K562 (cell line): ENCODE results near the gene GGCT. TPM values are rescaled to one million over a fixed set of nuclear protein-coding genes. Genes with fewer than 3 reads are reported as not detected.

Experiments used
- CC2D1A ChIP-seq: fragments of 450-650 bp; IDR thresholded peaks from 2 replicates; pipeline ENCODE4 v1.6.1; 2017; ENCODE audit warnings: mild to moderate bottlenecking
- CSDE1 ChIP-seq, 2 experiments: fragments of 450-650 bp; IDR thresholded peaks; 2 replicates each; pipeline ENCODE4 v1.6.1; 2016; ENCODE audit warnings: mild to moderate bottlenecking in 1 of 2
- CUX1 ChIP-seq: fragments of 200-800 bp; sonication (Bioruptor generic); IDR thresholded peaks from 2 replicates; pipeline ENCODE4 v1.6.1; 2016; ENCODE audit warnings: missing genetic modification characterization, missing compliant biosample characterization
- FOXO4 ChIP-seq: fragments of 450-650 bp; formaldehyde crosslinking; IDR thresholded peaks from 2 replicates; pipeline ENCODE4 v1.4.0; 2020; ENCODE audit warnings: mild to moderate bottlenecking, moderate library complexity
- HMBOX1 ChIP-seq: sonication (generic); IDR thresholded peaks from 2 replicates; pipeline ENCODE4 v1.6.1; 2016
- HNRNPUL1 ChIP-seq: fragments of 200-400 bp; formaldehyde crosslinking; IDR thresholded peaks from 2 replicates; pipeline ENCODE4 v1.6.1; 2017; ENCODE audit warnings: low read length
- KLF16 ChIP-seq: IDR thresholded peaks from 2 replicates; pipeline ENCODE4 v1.6.1; 2016; ENCODE audit warnings: antibody characterized with exemption
- MEF2D ChIP-seq: conservative IDR thresholded peaks from 2 replicates; pipeline ENCODE4 v1.6.1; 2016; ENCODE audit warnings: low read depth, missing genetic modification characterization, missing compliant biosample characterization
- NFATC3 ChIP-seq: fragments of 450-650 bp; IDR thresholded peaks from 2 replicates; pipeline ENCODE4 v1.6.1; 2017; ENCODE audit warnings: mild to moderate bottlenecking
- NFRKB ChIP-seq: fragments of 450-650 bp; IDR thresholded peaks from 2 replicates; pipeline ENCODE4 v1.6.1; 2016; ENCODE audit warnings: low read depth
- PBX2 ChIP-seq, 2 experiments: IDR thresholded peaks in 1 of 2; conservative IDR thresholded peaks in 1 of 2; 2 replicates each; pipeline ENCODE4 v1.6.1; 2016; ENCODE audit warnings: low read depth in 2 of 2, mild to moderate bottlenecking in 1 of 2, missing compliant biosample characterization in 1 of 2, missing genetic modification characterization in 1 of 2, moderate library complexity in 1 of 2
- PRPF4 ChIP-seq: fragments of 200-400 bp; formaldehyde crosslinking; IDR thresholded peaks from one replicate; pipeline ENCODE4 v1.6.1; 2017; ENCODE audit warnings: low read length, low read depth, mild to moderate bottlenecking; ENCODE audit not compliant: insufficient read depth, poor library complexity, severe bottlenecking
- TAL1 ChIP-seq: fragments of 450-650 bp; IDR thresholded peaks from 2 replicates; pipeline ENCODE4 v1.6.1; 2016; ENCODE audit warnings: mild to moderate bottlenecking
- THAP7 ChIP-seq: fragments of 250-450 bp; sonication (Bioruptor Pico); IDR thresholded peaks from 2 replicates; pipeline ENCODE4 v1.5.0; 2021
- ZFP36 ChIP-seq: fragments of 150-350 bp; IDR thresholded peaks from 2 replicates; pipeline ENCODE4 v1.6.1; 2018; ENCODE audit warnings: low read length, low read depth; ENCODE audit not compliant: partially characterized antibody
- ZNF197 ChIP-seq: fragments of 200-800 bp; sonication (Bioruptor generic); IDR thresholded peaks from 2 replicates; pipeline ENCODE4 v1.6.1; 2016; ENCODE audit warnings: low read depth, missing genetic modification characterization, missing compliant biosample characterization
- polyA plus RNA-seq, 8 experiments: library from polyadenylated mRNA; depleted of rRNA in 4 of 8; stranded (reverse) in 5 of 8; unstranded in 3 of 8; fragments of >200 nt; fragmentation: Nextera tagmentation in 2 of 8; fragmentation: Illumina TruSeq in 1 of 8; extraction: Ambion mirVana in 2 of 8; extraction: Trizol in 1 of 8; gene quantifications; 2 replicates each; pipeline versions ENCODE4 v1.2.1 to v1.2.3, GENCODE V29; 2011 to 2014; ENCODE audit warnings: inconsistent platforms in 1 of 8, missing spikeins in 1 of 8
- total RNA-seq, 7 experiments: library from RNA; depleted of rRNA in 6 of 7; stranded (reverse); fragments of >200 nt in 6 of 7; fragmentation: Illumina TruSeq in 2 of 7; extraction: Trizol in 2 of 7; gene quantifications; 2 replicates each; pipeline versions ENCODE4 v1.2.1 to v1.2.3, GENCODE V29; 2011 to 2021; ENCODE audit warnings: low replicate concordance in 1 of 7

Gene GGCT
- total and polyA plus RNA-seq, 9 of the 15 experiments (the other 6 are each of a cell fraction or from before 2014, with no cell fraction given), result 79.0 to 349 (median 136) TPM

- TF ChIP-seq CUX1 (CRISPR knock-in tag), result peak; percentile 16; the same call in 1 of the 2 replicates
- TF ChIP-seq HMBOX1, result no peak
- TF ChIP-seq KLF16, result no peak
- TF ChIP-seq NFRKB, result peak; percentile 46; the same call in 1 of the 2 replicates
- no peak for TF ChIP-seq TAL1
- no peak for TF ChIP-seq HNRNPUL1
- TF ChIP-seq CC2D1A, result no peak
- TF ChIP-seq FOXO4 (CRISPR knock-in tag), result no peak
- no peak for TF ChIP-seq CSDE1 (IDR thresholded peaks at IDR 0.05)
- no peak for TF ChIP-seq NFATC3
- TF ChIP-seq ZFP36, result no peak
- TF ChIP-seq PRPF4, result no peak
- peak; percentile 46; the same call in 1 of the 2 replicates for TF ChIP-seq THAP7 (CRISPR knock-in tag)
- TF ChIP-seq MEF2D (tag), result no peak
- TF ChIP-seq ZNF197 (CRISPR knock-in tag), result no peak
- no peak for TF ChIP-seq PBX2 (CRISPR knock-in tag; IDR thresholded peaks at IDR 0.05; ENCODE audit: low read depth)
- no peak for TF ChIP-seq PBX2 (tag; conservative IDR thresholded peaks at IDR 0.05; ENCODE audit: low read depth)
Measured at GRCh38 chr7:30478349-30479201, 26.1 kb downstream of the GGCT start, which contains the start of gene NOD1 (continued).
